HG02970 (cell line): Measurements from ENCODE around the gene ZNF688.
A peak's percentile ranks its signal among the peaks of the same experiment; 100 is the strongest.
"Not testable (repeated sequence)": the region's sequence is repeated elsewhere in the genome, so short reads cannot be mapped to it uniquely, and the experiment has no call there.

Experiments
- ATAC-seq: cut with Tn5 transposase; IDR thresholded peaks from one replicate; pipeline ENCODE4 v1.9.1; 2021; ENCODE audit warnings: mild to moderate bottlenecking, moderate library complexity, moderate number of reproducible peaks; ENCODE audit not compliant: unreplicated experiment, low FRiP score

ZNF688 gene

DNA sequence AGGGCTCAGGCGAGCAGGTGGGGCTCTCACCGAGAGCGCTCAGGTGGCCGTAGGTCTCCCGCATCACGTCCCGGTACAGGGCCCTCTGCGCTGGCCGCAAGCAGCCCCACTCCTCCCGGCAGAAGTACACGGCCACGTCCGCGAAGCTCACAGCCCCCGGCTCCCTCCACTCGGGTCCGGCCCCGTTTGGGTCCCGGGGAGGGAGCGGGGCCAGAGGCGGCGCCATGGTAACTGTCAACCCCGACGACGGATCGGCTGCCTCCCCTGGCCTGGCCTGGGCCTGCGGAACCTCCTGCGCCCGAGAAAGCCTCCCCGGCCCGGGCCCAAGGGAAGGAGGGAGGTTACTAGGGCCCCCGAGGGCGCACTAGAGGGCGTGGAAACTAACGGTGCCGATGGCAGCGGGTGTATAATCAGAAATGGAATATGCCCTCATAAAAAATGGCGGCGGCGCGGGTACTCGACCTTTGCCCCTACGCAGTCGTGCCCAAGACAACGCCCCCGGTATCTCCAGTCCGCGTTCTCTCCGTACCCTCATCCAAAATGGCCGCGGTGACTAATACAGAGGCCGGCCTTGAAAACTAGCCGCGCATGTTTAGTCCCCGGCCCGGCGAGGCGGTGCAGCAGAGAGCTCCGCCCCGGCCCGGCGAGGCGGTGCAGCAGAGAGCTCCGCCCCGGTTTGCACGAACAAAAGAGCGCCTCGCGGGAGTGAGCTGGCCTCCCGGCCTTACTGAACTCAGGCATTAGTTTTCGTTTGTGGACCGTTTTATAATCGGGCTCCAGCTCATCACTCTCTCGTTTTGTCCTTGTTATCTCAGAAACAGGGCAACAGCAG, 13.3 kb downstream of the ZNF688 start, which contains the start of gene ZNF764:
Gene ZNF764, minus strand, starts transcription at position 418 of the 832 bp plus-strand sequence. Its CDS starts 192 bp downstream, at position 226.
- peak; percentile 82 for ATAC-seq

DNA sequence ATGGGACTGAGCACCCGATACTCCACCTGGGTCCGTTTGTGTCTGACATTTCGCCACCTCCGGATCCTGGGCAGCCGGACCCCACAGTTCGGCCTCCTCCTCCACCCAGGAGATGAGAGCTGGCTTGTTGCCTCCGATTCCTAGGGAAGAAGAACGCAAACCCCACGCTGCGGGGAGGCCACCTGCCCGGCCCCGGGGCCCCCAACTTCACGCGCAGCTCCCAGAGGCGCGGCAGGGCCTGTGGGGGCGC, 13.9 kb downstream of the ZNF688 start:
- ATAC-seq, result no peak

- no peak for ATAC-seq
Measured at GRCh38 chr16:30556125-30556473, 15.4 kb downstream of the ZNF688 start.

DNA sequence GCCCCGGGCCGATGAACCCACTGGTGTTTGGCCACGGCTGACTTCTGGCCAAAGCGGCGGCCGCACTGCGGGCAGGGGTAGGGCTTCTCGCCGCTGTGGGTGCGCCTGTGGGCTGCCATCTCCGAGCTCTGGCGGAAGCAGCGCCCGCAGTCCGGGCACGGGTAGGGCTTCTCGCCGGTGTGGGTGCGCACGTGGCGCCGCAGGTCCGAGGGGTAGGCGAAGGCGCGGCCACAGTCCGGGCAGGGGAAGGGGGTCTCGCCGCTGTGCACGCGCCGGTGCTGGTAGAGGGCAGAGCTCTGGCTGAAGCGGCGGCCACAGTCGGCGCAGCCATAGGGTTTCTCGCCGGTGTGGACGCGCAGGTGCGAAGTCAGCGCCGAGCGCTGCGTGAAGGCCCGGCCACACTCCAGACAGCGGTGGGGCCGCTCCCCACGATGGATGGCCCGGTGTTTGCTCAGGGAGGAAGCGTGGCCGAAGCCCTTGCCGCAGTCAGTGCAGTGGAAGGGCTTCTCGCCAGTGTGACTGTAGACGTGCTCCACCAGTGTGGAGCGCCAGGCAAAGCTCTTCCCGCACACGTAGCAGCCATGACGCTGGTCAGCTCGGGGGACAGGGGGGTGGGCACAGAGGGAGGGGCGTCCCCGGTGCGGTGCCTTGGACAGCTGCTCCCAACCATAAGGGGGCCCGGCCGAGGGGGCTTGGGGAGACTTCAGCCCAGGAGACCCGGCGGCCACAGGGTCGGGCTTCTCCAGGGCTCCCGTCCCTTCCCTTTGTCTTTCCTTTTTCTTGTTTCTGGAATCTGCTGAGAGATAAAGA, 16.0 kb downstream of the ZNF688 start:
- no peak for ATAC-seq

DNA sequence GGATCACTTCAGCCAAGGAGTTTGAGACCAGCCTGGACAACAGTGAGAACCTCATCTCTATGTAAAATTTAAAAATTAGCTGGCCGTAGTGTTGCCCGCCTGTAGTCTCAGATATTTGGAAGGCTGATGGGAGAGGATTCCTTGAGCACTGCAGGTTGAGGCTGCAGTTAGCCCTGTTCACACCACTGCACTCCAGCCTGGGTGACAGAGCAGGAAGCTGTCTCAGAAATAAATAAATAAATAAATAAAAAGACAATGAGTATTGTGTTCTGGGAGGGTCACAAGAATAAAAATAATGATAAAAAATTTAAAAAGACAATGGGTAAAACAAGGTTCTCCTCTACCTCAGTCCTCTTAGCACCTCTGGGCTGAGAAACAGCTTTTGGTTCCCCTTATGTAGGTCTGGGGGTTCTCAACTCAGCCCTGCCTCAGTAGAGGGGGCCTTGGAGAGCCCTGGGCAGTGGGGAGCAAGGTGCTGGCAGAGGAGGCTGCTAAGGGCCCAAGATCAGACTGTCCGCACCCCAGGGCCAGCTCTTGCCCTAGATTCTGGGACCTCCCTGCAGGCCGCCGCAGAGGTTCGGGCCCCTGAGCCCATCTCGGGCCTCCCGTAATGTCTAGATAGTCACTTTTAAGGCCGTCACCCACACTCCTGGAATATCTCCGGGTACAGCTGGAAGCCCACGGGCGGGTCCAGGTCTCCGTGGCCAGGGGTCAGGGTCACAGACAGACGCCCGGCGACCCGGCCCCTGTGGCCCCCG, 16.8 kb downstream of the ZNF688 start:
- no peak for ATAC-seq

DNA sequence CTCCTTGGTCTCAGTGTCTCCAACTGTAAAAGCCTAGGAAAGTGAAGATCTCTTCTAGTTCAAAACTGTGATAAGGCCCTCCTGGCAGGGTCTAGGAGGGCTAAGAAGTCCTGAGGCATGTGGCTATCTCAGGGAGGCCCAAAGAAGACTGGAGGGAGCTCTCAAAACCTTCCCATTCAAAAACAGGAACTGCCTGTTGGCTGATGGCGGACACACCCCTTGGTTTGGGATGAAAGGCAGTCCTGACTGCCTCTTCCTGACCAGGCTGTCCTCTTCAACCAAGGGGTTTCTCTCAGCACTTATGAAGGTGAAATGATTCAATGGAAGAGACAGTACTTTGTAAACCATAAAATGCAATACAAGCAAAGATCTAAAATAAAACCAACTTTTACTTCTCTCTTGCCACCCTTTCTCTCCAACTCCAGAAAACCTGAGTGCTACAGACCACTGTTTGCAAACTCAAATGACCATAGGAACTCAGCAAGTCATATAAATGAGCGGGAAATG, 18.1 kb downstream of the ZNF688 start:
- ATAC-seq, result no peak

DNA sequence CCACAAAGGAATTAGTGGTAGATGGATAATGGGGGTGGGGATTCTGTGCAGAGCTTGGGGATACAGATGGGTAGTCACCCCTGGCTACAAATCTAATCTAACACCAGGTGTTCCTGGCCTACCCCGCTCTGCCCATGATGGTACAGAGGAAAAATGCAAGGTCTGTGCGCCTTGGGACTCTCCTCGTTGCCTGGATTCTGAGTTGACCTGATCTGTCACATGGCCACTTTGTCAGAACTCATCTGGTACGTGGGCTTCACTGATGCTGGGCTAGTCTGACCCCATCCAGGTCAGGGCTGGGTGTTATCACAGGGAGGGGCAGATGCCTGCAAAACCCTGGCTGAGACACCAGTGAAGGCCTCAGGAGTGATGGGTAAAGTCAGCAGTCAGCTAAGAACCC, 18.6 kb downstream of the ZNF688 start:
- no peak for ATAC-seq

GRCh38 chr16:30551781-30552180, 19.7 kb downstream of the ZNF688 start:
- ATAC-seq, result no peak

- no peak for ATAC-seq
Measured at GRCh38 chr16:30548416-30549253, 22.9 kb downstream of the ZNF688 start.

DNA sequence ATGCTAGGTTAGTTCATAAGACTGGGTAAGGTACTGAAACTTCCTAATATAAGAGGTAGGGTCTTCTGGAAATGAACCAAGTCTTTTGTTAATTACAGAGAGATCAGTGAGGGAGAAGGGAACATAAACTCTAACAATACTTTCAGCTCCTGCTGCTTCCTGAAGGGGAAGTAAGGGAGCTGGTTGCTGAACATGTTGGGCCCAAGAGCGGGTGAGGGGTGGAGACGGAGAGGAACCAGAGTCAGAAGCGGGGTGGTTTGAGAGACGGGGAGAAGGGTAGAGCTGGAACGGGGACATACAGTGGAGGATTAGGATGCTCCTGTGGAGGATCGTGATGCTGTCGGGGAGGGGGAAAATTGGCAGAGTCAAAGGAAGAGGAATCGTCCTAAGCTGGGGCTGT, 25.4 kb downstream of the ZNF688 start:
- no peak for ATAC-seq

GRCh38 chr16:30543067-30543466, 28.4 kb downstream of the ZNF688 start:
- ATAC-seq, result no peak

DNA sequence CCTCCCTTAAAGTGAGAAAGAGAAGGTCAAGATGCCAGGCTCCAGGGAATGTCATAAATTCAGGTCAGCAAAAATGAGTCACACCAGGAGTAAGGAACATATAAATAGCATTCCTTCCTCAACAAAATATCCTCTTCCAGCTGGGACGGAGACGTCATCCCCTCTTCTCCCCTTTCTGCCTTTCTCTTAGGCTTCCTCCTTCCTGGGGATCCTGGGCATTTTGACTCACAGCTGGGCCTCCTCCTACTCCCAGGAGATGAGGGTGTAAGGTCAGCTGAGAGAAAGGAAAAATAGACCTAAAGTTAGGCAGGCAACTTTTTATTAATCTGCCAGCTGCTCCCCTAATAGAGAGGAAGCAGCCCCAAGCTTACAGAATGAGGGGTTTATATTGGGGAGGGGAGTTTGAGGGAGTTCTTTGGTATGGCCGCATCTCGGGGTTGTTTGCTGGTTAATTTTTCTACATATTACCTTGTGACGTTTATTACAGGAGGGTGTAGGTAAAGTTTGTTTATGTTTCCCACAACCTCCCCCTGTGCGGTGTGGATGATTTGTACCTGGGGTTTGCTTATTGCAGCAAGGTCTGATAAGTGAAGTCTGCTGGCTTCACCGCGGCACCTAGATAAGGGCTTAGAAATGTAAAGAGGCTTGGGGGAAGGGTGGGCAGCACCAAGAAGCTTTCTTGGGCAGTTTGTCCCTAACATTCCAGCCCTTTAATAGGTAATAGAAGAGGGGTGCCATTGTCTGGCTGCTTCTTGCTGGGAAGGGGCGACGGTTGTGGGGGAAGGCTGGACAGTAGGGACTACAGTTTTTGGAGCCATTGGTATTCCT, 29.8 kb downstream of the ZNF688 start:
- ATAC-seq, result no peak

DNA sequence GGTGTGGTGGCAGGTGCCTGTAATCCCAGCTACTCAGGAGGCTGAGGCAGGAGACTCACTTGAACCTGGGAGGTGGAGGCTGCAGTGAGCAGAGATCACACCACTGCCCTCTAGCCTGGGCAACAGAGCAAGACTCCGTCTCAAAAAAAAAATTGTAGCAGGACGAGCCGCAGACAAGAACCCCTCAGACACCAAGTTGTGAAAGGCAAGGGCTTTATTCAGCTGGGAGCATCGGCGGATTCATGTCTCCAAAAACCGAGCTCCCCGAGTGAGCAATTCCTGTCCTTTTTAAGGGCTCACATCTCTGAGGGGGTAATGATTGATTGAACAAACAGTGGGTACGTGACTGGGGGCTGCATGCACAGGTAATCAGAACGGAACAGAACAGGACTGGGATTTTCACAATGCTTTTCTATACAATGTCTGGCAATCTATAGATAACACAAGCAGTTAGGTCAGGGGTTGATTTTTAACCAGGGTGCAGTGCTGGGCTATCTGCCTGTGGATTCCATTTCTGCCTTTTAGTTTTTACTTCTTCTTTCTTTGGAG, 30.5 kb downstream of the ZNF688 start:
- ATAC-seq, result not testable (repeated sequence)

DNA sequence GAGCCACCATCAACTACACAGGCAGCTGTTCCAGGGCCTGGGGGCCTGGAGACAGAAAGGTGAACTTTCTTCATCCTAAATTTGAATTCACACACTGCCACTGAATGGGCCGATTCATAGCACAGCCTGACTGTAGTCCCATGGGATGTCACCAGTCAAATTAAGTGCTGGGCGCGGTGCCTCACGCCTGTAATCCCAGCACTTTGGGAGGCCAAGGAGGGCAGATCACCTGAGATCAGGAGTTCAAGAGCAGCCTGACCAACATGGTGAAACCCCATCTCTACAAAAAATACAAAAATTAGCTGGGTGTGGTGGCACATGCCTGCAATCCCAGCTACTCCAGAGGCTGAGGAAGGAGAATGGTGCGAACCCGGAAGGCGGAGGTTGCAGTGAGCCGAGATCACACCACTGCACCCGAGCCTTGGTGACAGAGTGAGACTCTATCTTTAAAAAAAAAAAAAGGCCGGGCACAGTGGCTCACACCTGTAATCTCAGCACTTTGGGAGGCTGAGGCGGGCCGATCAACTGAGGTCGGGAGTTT, 31.5 kb downstream of the ZNF688 start:
- ATAC-seq, result not testable (repeated sequence)

- ATAC-seq, result no peak
Measured at GRCh38 chr16:30539000-30539964, 32.2 kb downstream of the ZNF688 start.

DNA sequence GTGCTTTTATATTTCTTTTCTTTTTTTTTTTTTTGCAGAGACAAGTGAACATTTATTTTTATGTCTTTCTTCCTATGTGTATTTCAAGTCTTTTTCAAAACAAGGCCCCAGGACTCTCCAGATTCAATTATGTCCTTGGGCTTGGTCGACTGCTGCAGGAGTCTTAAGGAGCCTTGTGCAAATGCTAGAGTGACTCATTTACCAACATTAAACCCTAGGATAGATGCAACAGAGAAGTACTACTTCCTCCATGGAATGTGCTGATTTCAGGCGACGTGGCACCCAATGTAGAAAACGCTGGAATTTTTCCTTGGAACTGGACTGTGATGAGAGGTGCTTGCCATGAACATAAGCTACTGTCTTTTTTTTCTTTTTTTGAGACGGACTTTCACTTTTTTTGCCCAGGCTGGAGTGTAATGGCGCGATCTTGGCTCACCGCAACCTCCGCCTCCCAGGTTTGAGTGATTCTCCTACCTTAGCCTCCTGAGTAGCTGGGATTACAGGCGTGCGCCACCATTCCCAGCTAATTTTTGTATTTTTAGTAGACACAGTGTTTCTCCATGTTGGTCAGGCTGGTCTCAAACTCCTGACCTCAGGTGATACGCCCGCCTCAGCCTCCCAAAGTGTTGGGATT, 35.0 kb downstream of the ZNF688 start:
- not testable (repeated sequence) for ATAC-seq

- peak; percentile 47 for ATAC-seq
Measured at GRCh38 chr16:30535777-30536190, 35.7 kb downstream of the ZNF688 start.
